Measurements from ENCODE around the gene COMT. TPM values are rescaled to one million over a fixed set of nuclear protein-coding genes. Genes with fewer than 3 reads are reported as not detected.

COMT gene
- total RNA-seq, 1 donor from 2014 or later: 150 TPM

GRCh38 chr22:19964701-19965386, 23.3 kb downstream of the COMT start:
- H3K9me3 ChIP-seq: no peaks in the 10 kb centered on the region
- peaks cover 35 to 65% of the 10 kb centered on the region in 2 donors for H3K36me3 ChIP-seq
- H3K27ac ChIP-seq: no peak overlapping the region
- H3K4me3 ChIP-seq: no peak overlapping the region
- H3K27me3 ChIP-seq: no peaks in the 10 kb centered on the region
- intact Hi-C loops (cut with DNase I): loop anchor here (10.0 kb wide), 1 partner anchor 150 kb away; the partner anchor contains the start of genes RANBP1 and TRMT2A
- DNase-seq (ENCODE audit: low spot score in 2 of 2): no peak
- peaks cover 0 to 1% of the 10 kb centered on the region in 2 donors for H3K4me1 ChIP-seq
- TF ChIP-seq CTCF (IDR thresholded peaks at IDR 0.05): no peak

GRCh38 chr22:19965771-19966709, 24.5 kb downstream of the COMT start:
- Histone ChIP-seq H3K4me3 (no peak overlapping the region), H3K27me3 (no peaks in the 10 kb centered on the region), H3K27ac (no peak overlapping the region), H3K9me3 (no peaks in the 10 kb centered on the region), H3K36me3 (peaks cover 46 to 75% of the 10 kb centered on the region in 2 donors), H3K4me1 (peaks cover 0 to 5% of the 10 kb centered on the region in 2 donors)
- intact Hi-C loops (cut with DNase I): loop anchor here (10.0 kb wide), 1 partner anchor 149 kb away; the partner anchor contains the start of genes RANBP1 and TRMT2A
- no peak for TF ChIP-seq CTCF (IDR thresholded peaks at IDR 0.05)
- no peak for DNase-seq (ENCODE audit: low spot score in 2 of 2)

- no peak overlapping the region for H3K4me3 ChIP-seq
- TF ChIP-seq CTCF (IDR thresholded peaks at IDR 0.05): no peak
- peaks cover 0 to 6% of the 10 kb centered on the region in 2 donors for H3K4me1 ChIP-seq
- no peak overlapping the region for H3K27ac ChIP-seq
- no peaks in the 10 kb centered on the region for H3K9me3 ChIP-seq
- peaks cover 56 to 86% of the 10 kb centered on the region in 2 donors for H3K36me3 ChIP-seq
- no peaks in the 10 kb centered on the region for H3K27me3 ChIP-seq
- intact Hi-C loops (cut with DNase I): loop anchor here (10.0 kb wide), 1 partner anchor 148 kb away; the partner anchor contains the start of genes RANBP1 and TRMT2A
- DNase-seq (ENCODE audit: low spot score in 2 of 2): no peak
Observed at GRCh38 chr22:19966908-19967750, 25.6 kb downstream of the COMT start.

GRCh38 chr22:19967850-19968449, 26.4 kb downstream of the COMT start:
- no peak overlapping the region for H3K4me3 ChIP-seq
- no peak for DNase-seq (ENCODE audit: low spot score in 2 of 2)
- intact Hi-C loops (cut with DNase I): loop anchor here (10.0 kb wide), 1 partner anchor 147 kb away; the partner anchor contains the start of genes RANBP1 and TRMT2A
- no peaks in the 10 kb centered on the region for H3K9me3 ChIP-seq
- peaks cover 0 to 6% of the 10 kb centered on the region in 2 donors for H3K4me1 ChIP-seq
- H3K27me3 ChIP-seq: no peaks in the 10 kb centered on the region
- peaks cover 65 to 94% of the 10 kb centered on the region in 2 donors for H3K36me3 ChIP-seq
- no peak overlapping the region for H3K27ac ChIP-seq
- no peak for TF ChIP-seq CTCF (IDR thresholded peaks at IDR 0.05)
